Ishikawa (cell line): ENCODE data around the gene NUP37.

Experiments
- CEBPB ChIP-seq: IDR thresholded peaks from 2 replicates; pipeline ENCODE4 v1.6.1; 2012
- CREB1 ChIP-seq: IDR thresholded peaks from 2 replicates; pipeline ENCODE4 v1.6.1; 2012; ENCODE audit warnings: low read depth
- EGR1 ChIP-seq: IDR thresholded peaks from 2 replicates; pipeline ENCODE4 v1.6.1; 2012
- EP300 ChIP-seq: IDR thresholded peaks from 2 replicates; pipeline ENCODE4 v1.6.1; 2012; ENCODE audit warnings: borderline replicate concordance
- FOXM1 ChIP-seq: IDR thresholded peaks from 2 replicates; pipeline ENCODE4 v1.6.1; 2012; ENCODE audit warnings: low read depth, borderline replicate concordance
- NFIC ChIP-seq: IDR thresholded peaks from 2 replicates; pipeline ENCODE4 v1.6.1; 2012
- RAD21 ChIP-seq: IDR thresholded peaks from 2 replicates; pipeline ENCODE4 v1.6.1; 2012; ENCODE audit warnings: low read depth
- TAF1 ChIP-seq: IDR thresholded peaks from 2 replicates; pipeline ENCODE4 v1.6.1; 2012; ENCODE audit warnings: low read depth, mild to moderate bottlenecking
- TCF12 ChIP-seq: IDR thresholded peaks from 2 replicates; pipeline ENCODE4 v1.6.1; 2012; ENCODE audit warnings: low read depth
- TEAD4 ChIP-seq: IDR thresholded peaks from 2 replicates; pipeline ENCODE4 v1.6.1; 2012
- YY1 ChIP-seq: IDR thresholded peaks from 2 replicates; pipeline ENCODE4 v1.6.1; 2012; ENCODE audit warnings: low read depth
- ZBTB7A ChIP-seq: IDR thresholded peaks from 2 replicates; pipeline ENCODE4 v1.6.1; 2012; ENCODE audit warnings: low read depth
- TF ChIP-seq, protein P1 (sequence below): IDR thresholded peaks from 2 replicates; pipeline ENCODE4 v1.6.1; 2012
- TF ChIP-seq, protein P2 (sequence below): IDR thresholded peaks from 2 replicates; pipeline ENCODE4 v1.6.1; 2012; ENCODE audit warnings: low read depth, mild to moderate bottlenecking
- TF ChIP-seq, protein P3 (sequence below): IDR thresholded peaks from 2 replicates; pipeline ENCODE4 v1.6.1; 2012

Gene NUP37

DNA sequence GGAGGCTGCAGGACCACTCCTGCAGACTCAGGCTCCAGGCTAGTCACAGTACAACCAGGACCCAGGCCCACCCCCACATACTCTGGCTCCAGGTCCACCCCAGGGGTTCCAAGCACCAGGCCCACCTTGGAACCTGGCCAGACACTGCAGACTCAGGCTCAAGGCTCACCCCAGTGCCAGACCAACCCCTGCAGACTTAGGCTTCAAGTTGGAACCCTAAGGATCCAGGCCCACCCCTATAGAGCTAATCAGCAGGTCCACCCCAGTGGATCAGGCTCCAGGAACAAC lies 66.9 kb downstream of the NUP37 start:
- TF ChIP-seq ZBTB7A (no peak), TCF12 (no peak), TAF1 (no peak), YY1 (no peak), FOXM1 (no peak), CEBPB (no peak), TEAD4 (no peak), CREB1 (no peak), RAD21 (no peak)
- TF ChIP-seq, protein P1, sequence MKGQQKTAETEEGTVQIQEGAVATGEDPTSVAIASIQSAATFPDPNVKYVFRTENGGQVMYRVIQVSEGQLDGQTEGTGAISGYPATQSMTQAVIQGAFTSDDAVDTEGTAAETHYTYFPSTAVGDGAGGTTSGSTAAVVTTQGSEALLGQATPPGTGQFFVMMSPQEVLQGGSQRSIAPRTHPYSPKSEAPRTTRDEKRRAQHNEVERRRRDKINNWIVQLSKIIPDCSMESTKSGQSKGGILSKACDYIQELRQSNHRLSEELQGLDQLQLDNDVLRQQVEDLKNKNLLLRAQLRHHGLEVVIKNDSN: no peak
- TF ChIP-seq, protein P2, sequence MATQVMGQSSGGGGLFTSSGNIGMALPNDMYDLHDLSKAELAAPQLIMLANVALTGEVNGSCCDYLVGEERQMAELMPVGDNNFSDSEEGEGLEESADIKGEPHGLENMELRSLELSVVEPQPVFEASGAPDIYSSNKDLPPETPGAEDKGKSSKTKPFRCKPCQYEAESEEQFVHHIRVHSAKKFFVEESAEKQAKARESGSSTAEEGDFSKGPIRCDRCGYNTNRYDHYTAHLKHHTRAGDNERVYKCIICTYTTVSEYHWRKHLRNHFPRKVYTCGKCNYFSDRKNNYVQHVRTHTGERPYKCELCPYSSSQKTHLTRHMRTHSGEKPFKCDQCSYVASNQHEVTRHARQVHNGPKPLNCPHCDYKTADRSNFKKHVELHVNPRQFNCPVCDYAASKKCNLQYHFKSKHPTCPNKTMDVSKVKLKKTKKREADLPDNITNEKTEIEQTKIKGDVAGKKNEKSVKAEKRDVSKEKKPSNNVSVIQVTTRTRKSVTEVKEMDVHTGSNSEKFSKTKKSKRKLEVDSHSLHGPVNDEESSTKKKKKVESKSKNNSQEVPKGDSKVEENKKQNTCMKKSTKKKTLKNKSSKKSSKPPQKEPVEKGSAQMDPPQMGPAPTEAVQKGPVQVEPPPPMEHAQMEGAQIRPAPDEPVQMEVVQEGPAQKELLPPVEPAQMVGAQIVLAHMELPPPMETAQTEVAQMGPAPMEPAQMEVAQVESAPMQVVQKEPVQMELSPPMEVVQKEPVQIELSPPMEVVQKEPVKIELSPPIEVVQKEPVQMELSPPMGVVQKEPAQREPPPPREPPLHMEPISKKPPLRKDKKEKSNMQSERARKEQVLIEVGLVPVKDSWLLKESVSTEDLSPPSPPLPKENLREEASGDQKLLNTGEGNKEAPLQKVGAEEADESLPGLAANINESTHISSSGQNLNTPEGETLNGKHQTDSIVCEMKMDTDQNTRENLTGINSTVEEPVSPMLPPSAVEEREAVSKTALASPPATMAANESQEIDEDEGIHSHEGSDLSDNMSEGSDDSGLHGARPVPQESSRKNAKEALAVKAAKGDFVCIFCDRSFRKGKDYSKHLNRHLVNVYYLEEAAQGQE: no peak

DNA sequence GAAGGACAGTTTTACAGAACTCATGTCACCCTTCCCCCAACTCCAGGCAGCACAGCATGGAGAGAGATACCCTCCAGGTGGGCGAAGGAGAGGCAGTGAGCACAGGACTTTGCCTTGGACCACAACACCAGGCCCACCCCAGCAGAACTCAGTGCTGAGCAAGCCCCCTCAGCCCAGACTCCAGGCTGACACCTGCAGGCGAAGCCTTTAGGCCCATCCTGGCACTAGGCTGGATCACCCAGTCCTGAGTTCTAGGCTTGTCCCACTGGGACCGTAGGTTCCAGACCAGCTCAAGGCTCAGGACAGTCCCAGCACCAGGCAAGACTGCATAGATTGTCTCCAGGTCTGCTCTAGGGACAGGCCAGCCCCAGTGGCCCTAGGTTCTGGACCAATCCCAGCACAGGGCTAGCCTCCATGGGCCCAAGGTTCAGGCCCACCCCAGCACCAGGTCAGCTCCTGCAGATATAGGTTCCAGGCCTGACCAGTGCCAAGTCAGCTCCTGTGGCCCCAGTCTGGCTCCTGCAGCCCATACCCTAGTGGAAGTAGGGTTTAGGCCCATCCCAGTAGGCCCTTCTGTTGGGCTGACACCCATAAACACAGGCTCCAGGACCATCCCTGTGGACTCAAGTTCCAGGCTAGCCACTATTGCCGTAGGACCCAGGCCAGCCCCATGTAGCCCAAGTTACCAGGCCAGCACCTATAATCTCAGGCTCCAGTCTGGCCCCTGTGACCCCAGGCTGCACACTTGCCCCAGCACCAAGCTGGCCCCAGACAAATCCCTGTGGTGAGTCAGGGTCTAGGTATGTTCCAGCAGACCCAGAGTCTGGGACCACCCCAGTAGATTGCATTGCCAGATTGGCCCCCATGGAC lies 67.5 kb downstream of the NUP37 start:
- TF ChIP-seq TAF1 (no peak), TEAD4 (no peak), EGR1 (no peak), YY1 (no peak), ZBTB7A (no peak), EP300 (no peak), CREB1 (no peak), NFIC (no peak), RAD21 (no peak), TCF12 (no peak), CEBPB (no peak), FOXM1 (no peak)
- TF ChIP-seq, protein P2: no peak
- TF ChIP-seq, protein P3, sequence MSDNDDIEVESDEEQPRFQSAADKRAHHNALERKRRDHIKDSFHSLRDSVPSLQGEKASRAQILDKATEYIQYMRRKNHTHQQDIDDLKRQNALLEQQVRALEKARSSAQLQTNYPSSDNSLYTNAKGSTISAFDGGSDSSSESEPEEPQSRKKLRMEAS: no peak
- TF ChIP-seq, protein P1: no peak

DNA sequence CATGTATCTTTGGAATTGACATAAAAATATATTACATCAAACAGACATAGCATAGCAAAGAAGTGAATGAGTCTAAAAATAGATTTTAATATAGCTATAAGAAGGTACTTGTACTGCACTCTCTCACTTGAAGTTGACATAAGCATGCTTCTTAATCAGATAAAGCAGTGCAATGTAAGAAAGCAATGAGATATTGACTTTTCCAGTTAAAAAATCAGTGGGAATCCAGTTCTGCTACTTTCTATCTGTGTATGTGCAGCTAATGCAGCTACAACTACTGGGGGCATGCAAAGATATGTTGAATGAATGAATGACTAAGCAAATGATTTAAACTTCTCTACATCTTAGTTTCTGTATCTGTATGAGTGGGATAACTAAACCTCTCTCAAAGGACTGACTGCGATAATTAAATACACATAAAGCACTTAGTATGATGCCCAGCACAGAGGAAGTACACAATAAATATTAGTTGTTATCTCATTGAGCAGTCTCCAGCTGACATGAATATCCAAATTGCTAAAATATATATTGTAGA lies 68.4 kb downstream of the NUP37 start:
- TF ChIP-seq TAF1 (no peak), ZBTB7A (no peak), EP300 (no peak), TEAD4 (no peak), FOXM1 (no peak), NFIC (no peak), CEBPB (no peak), EGR1 (no peak), CREB1 (no peak), YY1 (no peak), RAD21 (no peak), TCF12 (no peak)
- TF ChIP-seq, protein P2: no peak
- TF ChIP-seq, protein P3: no peak
- TF ChIP-seq, protein P1: no peak
